H9 (cell line): ENCODE measurements around the gene UTP25. TPM values are rescaled to one million over a fixed set of nuclear protein-coding genes. Genes with fewer than 3 reads are reported as not detected.

ENCODE experiments used
- DNase-seq: peaks from one replicate; pipeline ENCODE4 v3.0.0-alpha.2; 2017
- H2AFZ ChIP-seq: one replicate; pipeline ENCODE4 v1.6.1; 2013; ENCODE audit warnings: mild to moderate bottlenecking, low read length, control low read depth, moderate library complexity
- H2AK5ac ChIP-seq: 2 replicates; pipeline ENCODE4 v1.6.1; 2013; ENCODE audit warnings: low read length, control low read depth, mixed read lengths; ENCODE audit not compliant: insufficient read length
- H2BK120ac ChIP-seq: one replicate; pipeline ENCODE4 v1.6.1; 2013; ENCODE audit warnings: low read depth, mild to moderate bottlenecking, low read length, control low read depth, inconsistent platforms; ENCODE audit not compliant: poor library complexity, severe bottlenecking
- H2BK12ac ChIP-seq: 2 replicates; pipeline ENCODE4 v1.6.1; 2013; ENCODE audit warnings: low read length, control low read depth, mixed read lengths, low read depth; ENCODE audit not compliant: insufficient read length
- H2BK15ac ChIP-seq: 2 replicates; pipeline ENCODE4 v1.6.1; 2013; ENCODE audit warnings: low read depth, low read length, control low read depth
- H2BK20ac ChIP-seq: one replicate; pipeline ENCODE4 v1.6.1; 2013; ENCODE audit warnings: low read depth, mild to moderate bottlenecking, low read length, control low read depth, inconsistent platforms; ENCODE audit not compliant: poor library complexity, severe bottlenecking
- H2BK5ac ChIP-seq: 2 replicates; pipeline ENCODE4 v1.6.1; 2013; ENCODE audit warnings: low read length, control low read depth, mixed read lengths; ENCODE audit not compliant: insufficient read length
- H3K14ac ChIP-seq: 2 replicates; pipeline ENCODE4 v1.6.1; 2013; ENCODE audit warnings: low read length, control low read depth; ENCODE audit not compliant: insufficient read depth
- H3K18ac ChIP-seq: 2 replicates; pipeline ENCODE4 v1.6.1; 2013; ENCODE audit warnings: low read depth, mild to moderate bottlenecking, mixed read lengths, low read length, control low read depth; ENCODE audit not compliant: insufficient read length
- H3K23ac ChIP-seq: 2 replicates; pipeline ENCODE4 v1.6.1; 2013; ENCODE audit warnings: low read length, control low read depth, mixed read lengths, low read depth; ENCODE audit not compliant: insufficient read length
- H3K23me2 ChIP-seq: 2 replicates; pipeline ENCODE4 v1.6.1; 2013; ENCODE audit warnings: low read depth, mild to moderate bottlenecking, mixed read lengths, low read length, control low read depth; ENCODE audit not compliant: insufficient read length, poor library complexity, severe bottlenecking
- H3K27ac ChIP-seq: 2 replicates; pipeline ENCODE4 v1.5.1; 2013; ENCODE audit warnings: low read length, control low read depth, mixed read lengths, low read depth; ENCODE audit not compliant: insufficient read length
- H3K27me3 ChIP-seq: 2 replicates; pipeline ENCODE4 v1.6.1; 2013; ENCODE audit warnings: low read length, control low read depth, inconsistent platforms; ENCODE audit not compliant: insufficient read depth
- H3K4ac ChIP-seq: 2 replicates; pipeline ENCODE4 v1.6.1; 2013; ENCODE audit warnings: low read depth, mild to moderate bottlenecking, control low read depth, inconsistent platforms, low read length, moderate library complexity
- H3K4me1 ChIP-seq: 2 replicates; pipeline ENCODE4 v1.6.1; 2013; ENCODE audit warnings: low read length, control low read depth, inconsistent platforms; ENCODE audit not compliant: insufficient read depth
- H3K4me2 ChIP-seq: 2 replicates; pipeline ENCODE4 v1.6.1; 2013; ENCODE audit warnings: low read length, control low read depth, mixed read lengths; ENCODE audit not compliant: insufficient read length, insufficient read depth
- H3K56ac ChIP-seq: 2 replicates; pipeline ENCODE4 v1.6.1; 2013; ENCODE audit warnings: low read depth, mild to moderate bottlenecking, mixed read lengths, low read length, control low read depth; ENCODE audit not compliant: insufficient read length
- H3K79me1 ChIP-seq: 2 replicates; pipeline ENCODE4 v1.6.1; 2013; ENCODE audit warnings: low read depth, mild to moderate bottlenecking, moderate library complexity, low read length, control low read depth, inconsistent platforms; ENCODE audit not compliant: insufficient read depth, poor library complexity, severe bottlenecking
- H3K79me2 ChIP-seq: 2 replicates; pipeline ENCODE4 v1.6.1; 2013; ENCODE audit warnings: low read length, control low read depth, inconsistent platforms; ENCODE audit not compliant: insufficient read depth
- H3K9ac ChIP-seq: 2 replicates; pipeline ENCODE4 v1.6.1; 2013; ENCODE audit warnings: low read length, control low read depth, mixed read lengths; ENCODE audit not compliant: insufficient read length; ENCODE audit errors: extremely low read depth
- H3K9me3 ChIP-seq: one replicate; pipeline ENCODE4 v1.6.1; 2013; ENCODE audit warnings: low read depth, low read length, inconsistent platforms; ENCODE audit not compliant: control insufficient read depth
- H3T11ph ChIP-seq: one replicate; pipeline ENCODE4 v1.6.1; 2013; ENCODE audit warnings: mild to moderate bottlenecking, low read length, control low read depth, inconsistent platforms
- H4K20me1 ChIP-seq: one replicate; pipeline ENCODE4 v1.6.1; 2013; ENCODE audit not compliant: control insufficient read depth, insufficient read length, insufficient read depth
- H4K5ac ChIP-seq: 2 replicates; pipeline ENCODE4 v1.6.1; 2013; ENCODE audit warnings: low read depth, mild to moderate bottlenecking, mixed read lengths, low read length, control low read depth; ENCODE audit not compliant: insufficient read length
- H4K8ac ChIP-seq: replicated peaks from 2 replicates; pipeline ENCODE4 v1.6.1; 2013; ENCODE audit warnings: low read length, control low read depth, mixed read lengths, low read depth; ENCODE audit not compliant: insufficient read length
- H4K91ac ChIP-seq: 2 replicates; pipeline ENCODE4 v1.6.1; 2013; ENCODE audit warnings: low read depth, mild to moderate bottlenecking, moderate library complexity, mixed read lengths, low read length, control low read depth; ENCODE audit not compliant: insufficient read length
- H3K27ac Mint-ChIP-seq, 3 experiments: 2 replicates in 2 of 3; 3 replicates in 1 of 3; pipeline ENCODE4 v1.8.0; 2020 to 2021; ENCODE audit warnings: mixed read lengths in 3 of 3, mild to moderate bottlenecking in 1 of 3, moderate library complexity in 1 of 3
- H3K27me3 Mint-ChIP-seq: 2 replicates; pipeline ENCODE4 v1.8.0; 2021; ENCODE audit warnings: low read depth, mild to moderate bottlenecking, moderate library complexity, mixed read lengths
- H3K36me3 Mint-ChIP-seq, 3 experiments: 2 replicates in 2 of 3; 3 replicates in 1 of 3; pipeline ENCODE4 v1.8.0; 2020 to 2021; ENCODE audit warnings: low read depth in 3 of 3, mixed read lengths in 3 of 3; ENCODE audit not compliant: insufficient read depth in 1 of 3
- H3K4me1 Mint-ChIP-seq, 2 experiments: 2 replicates each; pipeline ENCODE4 v1.8.0; 2020; ENCODE audit warnings: mixed read lengths in 2 of 2
- H3K4me3 Mint-ChIP-seq, 2 experiments: 2 replicates in 1 of 2; 3 replicates in 1 of 2; pipeline ENCODE4 v1.8.0; 2020 to 2021; ENCODE audit warnings: mild to moderate bottlenecking in 2 of 2, mixed read lengths in 2 of 2, moderate library complexity in 1 of 2
- H3K9me3 Mint-ChIP-seq, 2 experiments: 2 replicates in 1 of 2; 3 replicates in 1 of 2; pipeline ENCODE4 v1.8.0; 2020; ENCODE audit warnings: mild to moderate bottlenecking in 2 of 2, mixed read lengths in 2 of 2, moderate library complexity in 1 of 2
- CTCF ChIP-seq: fragments of 200-600 bp; sonication (generic); conservative IDR thresholded peaks from 3 replicates; pipeline ENCODE4 v1.8.0; 2021; ENCODE audit warnings: antibody characterized with exemption, mild to moderate bottlenecking
- WGBS: extraction: QIAGEN DNeasy Blood & Tissue Kit; methylation state at CpG from one replicate; pipeline ENCODE4 v1.1.7; 2013; ENCODE audit warnings: missing lambda C conversion rate, low lambda C conversion rate, mixed read lengths; ENCODE audit not compliant: insufficient read length; ENCODE audit errors: extremely low coverage; 5-methylcytosine and 5-hydroxymethylcytosine counted together
- total RNA-seq: library from RNA; stranded (reverse); gene quantifications from 2 replicates; pipeline ENCODE4 v1.2.1, GENCODE V29; 2021

Gene UTP25
- total RNA-seq, 1 experiment from 2014 or later: 12.9 TPM

DNA sequence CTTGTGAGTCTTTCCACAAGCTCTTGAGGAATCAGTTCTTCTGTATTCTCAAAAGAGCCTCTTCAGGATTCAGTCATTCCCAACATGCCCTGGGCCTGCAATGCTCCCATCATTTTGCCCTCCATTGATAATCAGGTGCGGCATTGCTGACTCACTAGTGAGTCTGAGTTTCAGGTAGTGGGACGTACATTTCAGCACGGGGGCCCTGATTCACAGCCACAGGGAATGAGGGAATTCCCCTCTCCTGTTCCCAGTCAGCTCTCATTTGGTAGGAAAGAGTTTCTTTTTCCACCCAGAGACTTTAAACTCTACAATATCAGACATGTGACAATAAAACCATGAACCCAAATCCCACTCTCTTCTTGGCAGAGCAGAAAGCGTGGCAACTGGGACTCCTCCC lies 18.2 kb upstream of the UTP25 start:
- Histone ChIP-seq H3K79me2 (no peaks in the 10 kb centered on the region), H3K4me2 (no peak overlapping the region), H2BK20ac (no peak overlapping the region), H2BK120ac (no peak overlapping the region), H4K8ac (no peak overlapping the region), H3K23ac (no peak overlapping the region), H2AFZ (no peak overlapping the region), H4K20me1 (no peaks in the 10 kb centered on the region), H3K9ac (no peak overlapping the region), H3K4me1 (no peaks in the 10 kb centered on the region), H3K18ac (no peak overlapping the region), H3K79me1 (no peaks in the 10 kb centered on the region), H2BK15ac (no peak overlapping the region), H3K56ac (no peak overlapping the region), H3K23me2 (peaks cover 8% of the 10 kb centered on the region), H3K14ac (no peak overlapping the region), H4K91ac (no peak overlapping the region), H4K5ac (no peak overlapping the region), H3T11ph (no peak overlapping the region), H2BK5ac (no peak overlapping the region), H3K27me3 (no peaks in the 10 kb centered on the region), H3K27ac (no peak overlapping the region), H2AK5ac (no peak overlapping the region), H3K4ac (no peak overlapping the region), H2BK12ac (no peak overlapping the region), H3K9me3 (no peaks in the 10 kb centered on the region)
- H3K4me1 Mint-ChIP-seq: peaks cover 10 to 12% of the 10 kb centered on the region in 2 experiments
- H3K36me3 Mint-ChIP-seq: no peaks in the 10 kb centered on the region
- TF ChIP-seq CTCF: no peak
- DNase-seq: no peak
- no peaks in the 10 kb centered on the region for H3K9me3 Mint-ChIP-seq
- H3K27ac Mint-ChIP-seq: no peak overlapping the region
- peaks cover 1% of the 10 kb centered on the region; the same call in 1 of the 2 replicates for H3K27me3 Mint-ChIP-seq
- WGBS: no CpG with 5 or more reads among the region's 4 CpGs
- no peak overlapping the region for H3K4me3 Mint-ChIP-seq
